OCI-LY1 (cell line): ENCODE data around the gene EXOC7.

Source experiments
- H2AFZ ChIP-seq: fragments of 200-600 bp; sonication (generic), shearing (Covaris generic); 2 replicates; pipeline ENCODE4 v1.6.0; 2014; ENCODE audit warnings: antibody characterized with exemption, mild to moderate bottlenecking, low read length
- H3F3A ChIP-seq: fragments of 200-600 bp; sonication (generic), shearing (Covaris generic); 2 replicates; pipeline ENCODE4 v1.6.0; 2014; ENCODE audit warnings: mild to moderate bottlenecking, antibody characterized with exemption, low read length, moderate library complexity; ENCODE audit not compliant: insufficient read depth
- H3K27ac ChIP-seq: fragments of 200-600 bp; sonication (generic); 2 replicates; pipeline ENCODE4 v1.5.1; 2014; ENCODE audit warnings: low read length, mixed run types, mild to moderate bottlenecking, low read depth; ENCODE audit not compliant: poor library complexity, severe bottlenecking
- H3K27me3 ChIP-seq: fragments of 200-600 bp; sonication (generic); 2 replicates; pipeline ENCODE4 v1.6.0; 2014; ENCODE audit warnings: antibody characterized with exemption, mild to moderate bottlenecking, low read length, moderate library complexity; ENCODE audit not compliant: insufficient read depth
- H3K36me3 ChIP-seq: fragments of 200-600 bp; sonication (generic); 2 replicates; pipeline ENCODE4 v1.6.1; 2014; ENCODE audit warnings: mild to moderate bottlenecking, antibody characterized with exemption, low read length, moderate library complexity, mixed read lengths; ENCODE audit not compliant: insufficient read depth
- H3K4me1 ChIP-seq: fragments of 200-600 bp; sonication (generic); 2 replicates; pipeline ENCODE4 v1.5.1; 2014; ENCODE audit warnings: mild to moderate bottlenecking, low read length, moderate library complexity; ENCODE audit not compliant: insufficient read depth, severe bottlenecking
- H3K4me2 ChIP-seq: fragments of 200-600 bp; sonication (generic), shearing (Covaris generic); 2 replicates; pipeline ENCODE4 v1.6.1; 2014; ENCODE audit warnings: low read length
- H3K4me3 ChIP-seq: fragments of 200-600 bp; sonication (generic); 2 replicates; pipeline ENCODE4 v1.5.1; 2014; ENCODE audit warnings: low read length, low read depth, mild to moderate bottlenecking, mixed read lengths; ENCODE audit not compliant: poor library complexity, severe bottlenecking
- H3K79me2 ChIP-seq: fragments of 200-600 bp; shearing (Covaris generic); 2 replicates; pipeline ENCODE4 v1.6.1; 2016; ENCODE audit warnings: mixed run types, low read length, mixed read lengths; ENCODE audit not compliant: insufficient read depth
- H3K9ac ChIP-seq: fragments of 200-600 bp; sonication (generic), shearing (Covaris generic); 2 replicates; pipeline ENCODE4 v1.6.1; 2014; ENCODE audit warnings: mild to moderate bottlenecking, low read length, mixed read lengths
- H3K9me2 ChIP-seq: fragments of 200-600 bp; sonication (generic), shearing (Covaris generic); 2 replicates; pipeline ENCODE4 v1.6.1; 2014; ENCODE audit warnings: low read depth, mild to moderate bottlenecking, low read length, mixed read lengths
- H3K9me3 ChIP-seq: fragments of 200-600 bp; shearing (Covaris generic); 2 replicates; pipeline ENCODE4 v1.6.1; 2014; ENCODE audit warnings: low read length, mixed read lengths
- H4K20me1 ChIP-seq: fragments of 200-600 bp; sonication (generic), shearing (Covaris generic); 2 replicates; pipeline ENCODE4 v1.6.0; 2016; ENCODE audit warnings: mild to moderate bottlenecking, low read length; ENCODE audit not compliant: insufficient read depth
- EZH2 ChIP-seq: fragments of 200-600 bp; sonication (generic), shearing (Covaris generic); IDR thresholded peaks from 2 replicates; pipeline ENCODE4 v1.8.0; 2017; ENCODE audit warnings: borderline replicate concordance, mixed run types, mild to moderate bottlenecking, antibody characterized with exemption, low read length, moderate library complexity, mixed read lengths
- TF ChIP-seq, protein P1 (sequence below): fragments of 200-600 bp; sonication (generic), shearing (Covaris generic); IDR thresholded peaks from 2 replicates; pipeline ENCODE4 v1.5.1; 2017; ENCODE audit warnings: mild to moderate bottlenecking, antibody characterized with exemption, low read length, moderate library complexity, mixed read lengths

The EXOC7 gene

DNA sequence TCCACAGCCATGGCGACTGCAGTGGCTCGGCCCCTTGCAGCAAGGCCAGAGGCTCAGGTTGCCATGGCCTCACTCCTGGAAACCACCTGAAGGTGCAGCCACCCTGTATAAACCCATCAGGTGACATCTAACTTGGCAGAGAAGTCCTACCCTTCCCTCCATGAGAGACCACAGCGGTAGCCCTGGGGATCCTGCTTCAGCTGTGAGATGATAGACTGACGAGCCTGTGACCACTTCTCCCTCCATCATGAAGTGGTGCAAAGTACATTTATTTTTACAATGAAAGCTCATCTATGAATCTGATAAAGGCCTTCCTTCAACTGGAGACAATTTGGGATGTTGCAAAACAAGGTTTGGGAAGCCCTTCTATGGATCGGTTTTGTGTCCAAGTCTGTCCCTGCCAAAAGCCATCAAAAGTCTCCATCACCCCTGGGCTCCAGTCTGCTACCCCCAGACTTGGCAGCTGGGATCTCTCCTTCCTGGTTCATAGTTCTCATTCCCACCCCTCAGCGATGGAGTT lies 22.8 kb downstream of the EXOC7 start:
- H3K4me3 ChIP-seq = no peak overlapping the region
- no peaks in the 10 kb centered on the region for H3K9me2 ChIP-seq
- H4K20me1 ChIP-seq = no peaks in the 10 kb centered on the region
- no peaks in the 10 kb centered on the region for H3F3A ChIP-seq
- TF ChIP-seq EZH2 = no peak
- TF ChIP-seq, protein P1, sequence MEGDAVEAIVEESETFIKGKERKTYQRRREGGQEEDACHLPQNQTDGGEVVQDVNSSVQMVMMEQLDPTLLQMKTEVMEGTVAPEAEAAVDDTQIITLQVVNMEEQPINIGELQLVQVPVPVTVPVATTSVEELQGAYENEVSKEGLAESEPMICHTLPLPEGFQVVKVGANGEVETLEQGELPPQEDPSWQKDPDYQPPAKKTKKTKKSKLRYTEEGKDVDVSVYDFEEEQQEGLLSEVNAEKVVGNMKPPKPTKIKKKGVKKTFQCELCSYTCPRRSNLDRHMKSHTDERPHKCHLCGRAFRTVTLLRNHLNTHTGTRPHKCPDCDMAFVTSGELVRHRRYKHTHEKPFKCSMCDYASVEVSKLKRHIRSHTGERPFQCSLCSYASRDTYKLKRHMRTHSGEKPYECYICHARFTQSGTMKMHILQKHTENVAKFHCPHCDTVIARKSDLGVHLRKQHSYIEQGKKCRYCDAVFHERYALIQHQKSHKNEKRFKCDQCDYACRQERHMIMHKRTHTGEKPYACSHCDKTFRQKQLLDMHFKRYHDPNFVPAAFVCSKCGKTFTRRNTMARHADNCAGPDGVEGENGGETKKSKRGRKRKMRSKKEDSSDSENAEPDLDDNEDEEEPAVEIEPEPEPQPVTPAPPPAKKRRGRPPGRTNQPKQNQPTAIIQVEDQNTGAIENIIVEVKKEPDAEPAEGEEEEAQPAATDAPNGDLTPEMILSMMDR = no peak
- no peaks in the 10 kb centered on the region for H3K79me2 ChIP-seq
- H3K4me1 ChIP-seq = no peaks in the 10 kb centered on the region
- no peak overlapping the region for H2AFZ ChIP-seq
- no peak overlapping the region for H3K27ac ChIP-seq
- no peak overlapping the region for H3K4me2 ChIP-seq
- no peaks in the 10 kb centered on the region for H3K9me3 ChIP-seq
- no peak overlapping the region for H3K9ac ChIP-seq
- H3K36me3 ChIP-seq = peaks cover 35% of the 10 kb centered on the region
- peaks cover 14% of the 10 kb centered on the region for H3K27me3 ChIP-seq

DNA sequence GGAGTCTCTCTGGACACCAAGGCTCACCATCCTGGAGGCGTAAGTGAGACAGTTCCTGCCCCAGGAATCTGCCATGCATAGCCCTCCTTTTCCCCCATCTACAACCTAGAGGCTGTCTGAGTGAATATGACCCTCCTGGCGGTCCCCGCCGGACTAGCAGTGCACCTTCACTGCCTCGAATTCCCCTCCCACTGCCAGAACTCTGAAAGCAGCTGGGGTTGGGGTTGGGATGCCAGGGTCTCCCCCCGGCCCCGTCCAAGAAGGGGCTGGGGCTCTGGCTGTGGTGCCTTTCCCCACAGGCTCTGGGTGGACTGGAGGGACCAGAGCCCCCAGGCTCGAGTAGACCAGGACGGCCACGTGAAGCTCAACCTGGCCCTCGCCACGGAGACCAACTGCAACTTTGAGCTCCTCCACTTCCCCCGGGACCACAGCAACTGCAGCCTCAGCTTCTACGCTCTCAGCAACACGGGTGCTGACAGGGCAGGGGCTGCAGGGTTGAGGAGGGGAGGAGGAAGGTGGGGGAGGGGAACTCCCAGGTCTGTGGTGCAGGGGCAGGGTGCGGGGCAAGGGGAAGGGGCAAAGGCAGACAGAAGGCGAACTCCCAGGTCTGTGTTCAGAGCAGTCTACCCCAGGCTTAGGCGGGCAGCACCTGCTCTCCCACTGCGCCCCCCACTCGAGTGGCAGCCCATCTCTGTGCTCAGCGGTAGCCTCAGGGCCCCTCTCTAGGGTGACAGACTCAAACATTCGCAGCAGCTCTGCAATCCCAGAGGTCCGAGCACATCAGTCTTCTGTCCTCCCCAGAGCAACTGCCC lies 23.4 kb downstream of the EXOC7 start:
- Histone ChIP-seq H3K27ac (no peak overlapping the region), H3K4me3 (no peak overlapping the region)

DNA sequence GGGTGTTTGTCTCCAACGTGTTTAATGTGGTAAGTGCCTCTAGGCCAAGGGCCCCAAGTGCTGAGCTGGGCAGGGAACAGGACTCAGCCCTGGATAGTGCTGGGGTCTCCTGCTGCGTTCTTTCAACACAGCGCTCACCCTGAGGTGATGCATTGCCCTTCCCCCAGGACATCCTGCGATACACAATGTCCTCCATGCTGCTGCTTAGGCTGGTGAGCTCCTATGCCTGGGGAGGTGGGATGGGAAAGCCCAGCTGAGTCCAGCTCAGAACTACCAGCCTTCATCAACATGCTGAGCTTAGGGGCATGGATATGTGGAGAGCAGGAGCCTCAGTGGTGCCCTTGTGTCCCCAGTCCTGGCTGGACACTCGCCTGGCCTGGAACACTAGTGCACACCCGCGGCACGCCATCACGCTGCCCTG lies 24.0 kb downstream of the EXOC7 start:
- no peak overlapping the region for H3K9ac ChIP-seq
- H3K4me2 ChIP-seq = no peak overlapping the region
- H3K36me3 ChIP-seq = peaks cover 22% of the 10 kb centered on the region
- no peaks in the 10 kb centered on the region for H3K4me1 ChIP-seq
- no peak overlapping the region for H3K4me3 ChIP-seq
- no peaks in the 10 kb centered on the region for H3K9me3 ChIP-seq
- no peak overlapping the region for H3K27ac ChIP-seq
- no peak overlapping the region for H2AFZ ChIP-seq
- H3F3A ChIP-seq = no peaks in the 10 kb centered on the region
- peaks cover 14% of the 10 kb centered on the region for H3K27me3 ChIP-seq
- no peaks in the 10 kb centered on the region for H3K9me2 ChIP-seq
- no peaks in the 10 kb centered on the region for H4K20me1 ChIP-seq
- H3K79me2 ChIP-seq = no peaks in the 10 kb centered on the region
- no peak for TF ChIP-seq EZH2
- TF ChIP-seq, protein P1 = no peak

More for the DNA sequence above, 23.4 kb downstream of the EXOC7 start:
- Histone ChIP-seq H3F3A (no peaks in the 10 kb centered on the region), H4K20me1 (no peaks in the 10 kb centered on the region), H3K9ac (no peak overlapping the region), H3K9me3 (no peaks in the 10 kb centered on the region), H3K9me2 (no peaks in the 10 kb centered on the region), H3K27me3 (peaks cover 14% of the 10 kb centered on the region), H2AFZ (no peak overlapping the region), H3K36me3 (peaks cover 29% of the 10 kb centered on the region), H3K79me2 (no peaks in the 10 kb centered on the region), H3K4me2 (no peak overlapping the region), H3K4me1 (no peaks in the 10 kb centered on the region)
- TF ChIP-seq, protein P1 = no peak
- no peak for TF ChIP-seq EZH2
